GDM1 (cell line): ENCODE measurements around the gene DPYSL5.

Experiments
- DNase-seq: peaks from one replicate; lab custom pipeline; 2025; lab: John Stamatoyannopoulos, UW

The DPYSL5 gene

DNA sequence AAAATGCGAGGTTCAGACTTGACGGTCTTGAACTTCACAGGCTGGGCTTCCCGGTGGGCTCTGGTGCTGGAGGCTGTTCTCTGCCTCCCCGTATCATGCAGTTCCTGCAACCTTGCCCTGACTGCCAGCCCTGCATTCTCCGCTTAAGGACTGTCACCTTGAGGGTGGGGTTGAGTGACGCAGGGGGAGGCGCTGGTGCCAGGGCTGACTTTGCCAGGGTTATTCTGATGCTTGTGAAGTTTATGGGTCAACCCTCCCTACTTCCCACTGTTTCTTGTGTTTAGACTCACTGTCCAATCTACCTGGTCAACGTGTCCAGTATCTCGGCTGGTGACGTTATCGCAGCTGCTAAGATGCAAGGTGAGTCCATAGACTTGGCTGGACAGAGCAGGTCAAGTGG is 85.0 kb downstream of the DPYSL5 start:
- no peak for DNase-seq

DNA sequence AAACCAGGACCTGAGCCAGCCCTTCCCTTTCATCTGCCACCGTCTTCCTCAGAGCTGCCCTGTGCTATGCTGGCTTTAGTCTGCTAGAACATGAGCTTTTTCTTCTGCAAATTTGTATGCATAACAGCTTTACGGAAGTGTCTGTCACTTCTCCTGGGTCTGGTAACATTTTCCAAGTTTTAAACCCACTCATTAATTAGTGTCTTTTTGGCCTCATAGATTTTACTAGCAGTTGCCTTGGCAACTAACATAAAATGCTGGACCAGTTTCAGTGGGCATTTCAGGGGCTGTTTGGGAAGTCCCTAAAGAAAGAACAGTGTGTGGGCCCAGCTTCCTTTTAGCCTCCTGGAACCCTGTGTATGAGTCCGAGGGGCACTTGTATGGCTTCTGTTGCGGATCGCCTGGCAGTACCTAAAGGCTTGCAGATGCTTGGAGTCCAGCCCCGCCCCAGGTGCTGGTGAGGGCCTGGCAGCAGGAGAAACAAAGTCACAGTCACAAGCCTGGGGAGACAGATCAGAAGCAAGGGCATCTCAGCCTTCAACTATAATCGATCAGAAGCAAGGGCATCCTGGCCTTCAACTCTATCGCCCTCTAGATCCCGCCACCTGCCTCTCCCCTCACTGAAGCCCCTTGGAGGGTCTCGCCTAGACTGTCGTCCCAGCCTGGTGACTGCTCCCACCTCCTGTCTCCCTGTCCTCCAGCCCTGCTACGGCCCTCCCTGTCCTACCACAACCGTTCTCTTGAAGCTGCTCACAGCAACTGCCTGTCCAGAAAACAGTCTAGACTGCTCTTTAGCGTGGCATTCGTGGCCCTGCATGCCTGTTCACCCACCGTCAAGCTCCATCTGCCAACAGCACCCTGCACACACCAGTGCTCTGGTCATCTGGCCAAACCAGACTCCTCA is 85.8 kb downstream of the DPYSL5 start:
- DNase-seq, result no peak

DNA sequence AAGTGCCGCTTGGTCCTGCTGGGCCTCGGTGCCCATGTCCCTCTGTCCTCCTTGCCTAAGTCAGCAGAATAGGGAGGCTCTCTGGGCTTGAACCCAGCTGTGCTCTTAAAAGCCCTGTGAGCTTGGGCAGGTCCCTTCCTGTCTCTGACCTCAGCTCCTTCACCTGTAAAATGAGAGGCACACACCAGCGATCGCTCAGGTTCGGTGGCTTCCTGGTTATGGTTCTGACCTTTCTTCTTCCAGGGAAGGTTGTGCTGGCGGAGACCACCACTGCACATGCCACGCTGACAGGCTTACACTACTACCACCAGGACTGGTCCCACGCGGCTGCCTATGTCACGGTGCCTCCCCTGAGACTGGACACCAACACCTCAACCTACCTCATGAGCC is 86.4 kb downstream of the DPYSL5 start:
- DNase-seq, result no peak

DNA sequence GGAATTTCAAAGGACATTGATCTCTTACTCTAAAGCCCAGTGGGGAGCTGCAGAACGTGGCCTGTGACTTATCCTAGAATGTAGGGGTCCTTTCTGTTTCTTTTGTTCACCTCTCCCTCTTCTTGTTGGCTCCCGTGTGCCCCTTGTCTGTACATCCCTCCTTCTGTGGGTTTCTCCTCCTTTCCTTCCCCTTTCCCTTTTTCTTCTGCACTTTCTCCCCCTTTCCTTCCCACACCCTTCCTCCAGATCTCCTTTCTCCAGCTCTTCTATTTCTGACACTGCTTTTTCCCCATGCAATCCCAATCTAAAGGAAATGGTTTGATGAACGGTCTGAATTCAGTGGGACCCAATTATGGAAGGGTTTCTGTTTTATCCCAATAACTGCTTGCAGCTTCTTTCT is 87.1 kb downstream of the DPYSL5 start:
- no peak for DNase-seq

DNA sequence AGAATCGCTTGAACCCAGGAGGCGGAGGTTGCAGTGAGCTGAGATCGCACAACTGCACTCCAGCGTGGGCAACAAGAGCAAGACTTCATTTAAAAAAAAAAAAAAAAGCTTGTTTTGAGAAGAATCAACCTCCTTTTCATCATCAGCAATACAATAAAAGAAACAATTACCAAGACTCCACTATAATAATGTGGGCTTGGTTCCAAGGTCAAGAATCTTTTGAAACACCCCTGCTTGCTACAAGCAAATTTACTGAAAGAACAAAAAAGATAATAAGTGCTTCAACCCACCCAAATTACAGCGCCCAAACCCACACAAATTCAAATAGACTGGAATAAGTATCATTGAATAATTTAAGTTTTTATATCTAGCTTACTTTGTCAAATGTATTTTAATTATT is 88.9 kb downstream of the DPYSL5 start:
- DNase-seq, result no peak

DNA sequence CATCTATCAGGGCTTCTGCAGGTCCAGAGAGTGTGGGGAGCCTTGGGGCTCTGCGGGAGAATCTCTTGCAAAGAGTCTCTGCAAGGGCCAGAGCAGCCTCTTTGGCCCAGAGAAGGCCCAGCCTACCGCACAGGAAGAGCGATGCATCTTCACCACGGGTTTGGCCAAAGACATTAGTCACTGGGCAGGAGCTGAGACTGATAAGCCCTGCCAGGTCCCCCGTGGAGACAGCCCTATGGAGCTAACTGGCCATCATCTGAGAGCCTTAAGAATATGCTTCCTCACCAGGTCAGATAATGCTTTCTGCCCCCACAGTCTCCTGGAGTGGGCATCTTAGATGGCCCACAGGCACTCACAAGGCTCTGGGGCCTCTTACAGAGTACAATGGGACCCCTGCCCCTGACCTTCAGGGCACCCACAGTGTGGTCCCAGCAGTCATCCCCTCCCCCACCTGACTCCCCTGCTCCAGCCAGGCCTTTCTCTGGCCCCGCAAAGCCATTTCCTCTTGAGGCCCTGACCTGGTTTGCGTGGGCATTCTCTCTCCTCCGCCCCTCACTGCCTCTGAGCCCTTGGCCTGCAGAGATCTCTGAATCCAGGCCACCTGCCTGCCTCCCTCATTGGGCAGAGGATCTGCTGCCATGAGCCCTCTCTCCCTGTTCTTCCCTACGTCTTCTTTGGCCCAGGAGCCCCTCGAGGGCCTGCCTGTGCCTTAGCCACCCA is 90.6 kb downstream of the DPYSL5 start:
- no peak for DNase-seq

DNA sequence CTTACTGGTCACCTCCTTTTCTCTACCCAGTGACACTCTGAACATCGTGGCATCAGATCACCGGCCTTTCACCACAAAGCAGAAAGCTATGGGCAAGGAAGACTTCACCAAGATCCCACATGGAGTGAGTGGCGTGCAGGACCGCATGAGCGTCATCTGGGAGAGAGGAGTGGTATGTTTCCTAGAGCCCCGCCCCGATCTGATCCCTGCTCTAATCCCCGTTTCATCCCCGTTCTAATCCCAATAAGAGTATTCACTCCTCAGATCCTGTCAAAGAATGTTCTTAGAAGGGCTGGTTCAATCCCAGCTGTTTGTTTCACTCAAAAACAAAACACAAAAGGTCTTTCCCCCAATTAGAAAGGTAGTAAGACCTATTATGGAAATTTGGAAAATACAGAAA is 92.1 kb downstream of the DPYSL5 start:
- no peak for DNase-seq

DNA sequence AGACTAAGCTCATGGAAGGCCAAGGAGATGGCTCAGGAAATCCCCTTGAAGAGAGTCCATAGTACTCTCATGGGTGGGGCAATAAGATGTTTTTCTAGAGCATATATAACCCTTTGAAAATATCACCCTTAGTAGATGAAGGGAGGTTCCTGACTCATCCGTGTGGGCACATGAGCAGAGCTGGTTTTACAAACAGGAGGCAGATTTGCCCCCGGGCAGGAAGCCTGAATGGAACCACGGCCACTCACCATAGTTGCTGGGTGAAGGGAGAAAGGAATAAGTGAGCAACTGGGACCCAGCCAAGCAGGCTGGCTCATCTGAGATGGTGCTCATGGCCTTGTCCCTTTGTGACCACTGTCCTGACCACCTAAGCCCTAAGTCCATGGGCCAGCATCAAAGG is 93.6 kb downstream of the DPYSL5 start:
- no peak for DNase-seq

DNA sequence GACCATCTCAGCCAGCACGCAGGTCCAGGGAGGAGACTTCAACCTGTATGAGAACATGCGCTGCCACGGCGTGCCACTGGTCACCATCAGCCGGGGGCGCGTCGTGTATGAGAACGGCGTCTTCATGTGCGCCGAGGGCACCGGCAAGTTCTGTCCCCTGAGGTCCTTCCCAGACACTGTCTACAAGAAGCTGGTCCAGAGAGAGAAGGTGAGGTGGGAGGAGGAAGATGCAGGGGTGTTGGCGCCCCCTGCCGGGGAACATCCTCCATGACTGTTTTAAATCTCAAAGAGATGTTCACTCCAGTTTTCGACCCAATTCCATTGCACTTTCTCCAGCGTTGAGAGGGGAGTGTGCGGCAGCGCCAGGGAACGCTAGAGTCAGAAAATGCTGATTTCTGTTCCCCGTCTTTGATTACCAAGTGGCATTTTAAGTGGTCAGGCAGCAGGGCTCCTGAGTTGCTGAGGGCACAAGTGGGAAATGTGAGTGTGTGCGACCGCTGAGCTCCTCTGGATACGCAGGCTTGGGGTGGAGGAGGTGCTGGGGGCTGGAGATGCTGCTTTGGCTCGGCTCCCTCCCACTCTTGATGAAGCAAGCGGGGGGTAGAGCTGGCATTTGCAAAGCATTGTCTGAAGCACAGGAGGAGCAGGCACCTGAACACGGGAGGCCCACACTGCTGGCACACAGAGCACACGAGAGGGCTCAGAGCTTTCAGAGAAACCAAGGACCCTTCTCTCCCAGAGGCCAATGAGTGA is 94.8 kb downstream of the DPYSL5 start:
- DNase-seq, result peak; percentile 22

DNA sequence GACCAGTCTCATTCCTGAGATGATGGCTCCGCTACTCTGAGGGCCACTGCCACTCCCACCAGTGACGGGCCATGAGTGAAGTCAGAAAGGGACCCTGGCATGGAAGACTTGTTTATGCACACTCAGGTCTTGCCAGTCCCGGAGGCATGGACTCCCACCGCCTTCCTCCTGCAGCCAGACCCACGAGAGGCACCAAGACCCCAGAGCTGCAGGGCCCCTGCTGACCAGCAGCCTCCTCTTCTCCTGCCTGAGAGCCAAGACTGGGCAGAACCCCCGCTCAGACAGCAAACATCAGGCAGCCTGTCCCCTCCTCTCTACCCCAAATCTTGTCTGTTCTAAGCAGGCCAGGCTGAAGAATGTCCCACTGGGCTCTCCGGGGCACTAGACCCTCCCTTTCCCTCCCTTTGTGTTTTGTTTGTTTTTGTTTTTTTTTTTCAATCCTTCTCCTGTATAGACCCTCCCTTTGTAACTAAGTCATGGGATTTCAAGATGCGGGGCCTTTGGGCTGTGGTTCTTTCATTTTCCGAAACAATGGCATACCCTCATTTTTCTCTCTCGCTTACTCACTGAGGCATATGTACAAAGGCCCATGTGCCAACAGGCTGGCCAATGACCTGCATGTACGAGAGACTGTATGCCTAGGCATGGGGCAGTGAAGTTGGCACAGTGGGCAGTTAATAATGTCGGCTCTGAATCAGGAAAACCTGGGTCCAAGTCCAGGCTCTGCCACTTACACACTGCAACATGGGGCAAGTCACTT is 98.2 kb downstream of the DPYSL5 start:
- no peak for DNase-seq

DNA sequence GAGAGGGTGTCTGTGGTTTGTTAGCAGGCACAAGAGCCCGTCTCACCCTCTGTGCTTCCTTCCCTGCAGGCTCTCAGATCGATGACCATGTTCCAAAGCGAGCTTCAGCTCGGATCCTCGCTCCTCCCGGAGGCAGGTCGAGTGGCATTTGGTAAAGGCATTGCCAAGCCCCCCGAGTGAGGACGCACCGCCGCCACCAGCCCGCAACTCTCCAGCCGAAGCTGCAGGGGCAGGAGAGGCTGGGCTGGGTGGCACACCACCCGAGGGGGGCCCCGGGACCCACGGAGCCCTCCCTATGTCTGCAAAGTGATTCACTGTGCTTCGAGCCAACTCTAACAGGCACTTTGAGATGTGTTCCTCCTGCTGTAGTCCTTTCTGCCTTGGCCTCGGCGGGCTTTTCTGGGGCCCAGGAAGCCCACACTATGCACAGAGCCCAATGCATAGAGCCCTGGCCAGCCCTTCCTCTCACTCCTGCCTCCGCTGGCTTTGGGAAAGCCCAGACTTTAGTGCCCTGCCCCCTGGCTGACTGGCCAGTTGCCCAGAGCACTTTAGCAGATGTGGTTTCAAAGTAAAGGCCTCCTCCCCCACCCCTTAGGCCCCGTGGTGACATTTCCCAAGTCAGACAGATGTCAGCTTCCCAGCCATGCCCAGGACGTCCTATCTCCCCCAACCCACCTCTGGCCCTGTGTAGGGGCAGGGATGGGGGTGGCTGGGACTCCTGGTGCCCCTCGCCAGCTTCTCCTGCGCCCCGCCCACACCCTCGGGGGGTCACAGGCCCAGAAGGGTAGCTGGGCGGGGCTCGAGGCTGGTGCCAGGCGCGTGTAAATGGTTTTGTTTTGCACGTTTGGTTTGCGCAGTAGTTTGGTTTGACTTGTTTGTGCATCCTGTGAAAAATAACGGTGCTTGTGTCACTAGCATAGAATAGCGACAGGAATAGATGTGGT is 99.2 kb downstream of the DPYSL5 start:
- DNase-seq, result no peak

DNA sequence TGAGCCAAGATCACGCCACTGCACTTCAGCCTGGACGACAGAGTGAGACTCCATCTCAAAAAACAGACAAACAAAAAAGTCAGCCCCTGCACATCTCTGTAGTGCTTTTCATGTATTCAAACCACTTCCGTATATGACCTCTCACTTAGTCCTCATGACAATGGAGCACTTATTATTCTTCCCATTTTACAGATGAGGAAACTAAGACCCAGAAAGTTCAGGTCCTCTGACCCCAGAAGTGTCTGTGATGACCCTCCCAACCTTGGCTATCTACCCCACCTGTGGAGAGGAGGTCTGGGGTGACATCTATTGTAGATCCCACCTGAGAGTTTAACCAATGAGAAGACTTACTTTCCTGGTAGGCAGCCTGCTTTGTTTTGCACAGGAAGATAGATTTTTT is 100.9 kb downstream of the DPYSL5 start:
- DNase-seq, result no peak

DNA sequence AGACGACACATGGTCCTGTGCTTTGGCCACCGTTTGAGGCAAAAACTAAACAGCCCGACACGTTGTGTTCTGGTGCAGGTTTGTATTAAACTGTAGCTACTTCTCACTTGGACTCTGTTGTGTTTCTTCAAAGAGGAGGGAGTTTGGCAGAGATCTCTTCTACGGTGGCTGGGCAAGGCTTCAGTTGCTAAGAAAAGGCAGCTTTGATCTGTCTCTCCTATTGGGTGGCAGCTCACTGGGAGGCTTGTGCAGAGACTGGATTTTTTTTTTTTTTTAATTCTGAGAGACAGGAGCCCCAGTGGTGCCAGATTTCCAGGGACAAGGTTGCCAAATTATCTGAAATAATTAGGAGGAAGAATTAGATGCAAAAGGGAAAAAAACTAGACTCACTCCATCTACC is 102.3 kb downstream of the DPYSL5 start:
- no peak for DNase-seq

DNA sequence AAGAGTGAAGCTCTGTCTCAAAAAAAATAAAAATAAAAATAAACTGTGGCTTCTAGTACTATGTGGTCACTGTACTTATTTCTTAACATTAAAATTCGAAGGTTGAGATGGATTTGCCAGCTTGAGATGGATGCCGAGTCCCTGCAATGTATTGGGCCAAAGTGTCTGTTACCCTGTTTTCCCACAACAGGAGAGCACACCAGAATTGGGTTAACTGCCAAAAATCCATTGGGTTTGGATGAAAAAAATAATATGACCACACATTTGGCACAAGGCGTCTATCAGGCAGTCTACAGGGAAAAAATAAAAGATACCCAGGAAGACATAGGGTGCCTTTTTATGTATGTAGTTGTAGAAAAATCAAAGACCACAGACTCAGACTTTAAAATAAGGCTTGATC is 103.3 kb downstream of the DPYSL5 start:
- no peak for DNase-seq

DNA sequence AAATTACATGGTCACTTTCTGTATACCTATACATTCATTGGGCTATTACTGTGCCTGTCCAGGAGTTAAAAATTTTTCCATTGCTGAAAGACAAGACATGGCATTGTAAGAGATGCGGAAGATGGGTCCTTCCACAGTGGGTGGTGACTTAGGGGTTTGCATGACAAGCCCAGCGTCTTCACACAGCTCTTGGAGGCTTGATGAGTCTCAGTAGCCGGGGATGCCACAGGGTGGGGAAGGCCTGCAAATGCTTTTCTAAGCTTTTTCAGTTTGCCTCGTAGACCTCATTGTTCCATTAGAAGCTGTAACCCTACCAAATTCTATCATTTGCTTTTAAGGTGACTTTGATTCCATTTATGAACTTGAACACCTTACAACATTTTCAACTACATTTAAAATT is 104.4 kb downstream of the DPYSL5 start:
- no peak for DNase-seq

DNA sequence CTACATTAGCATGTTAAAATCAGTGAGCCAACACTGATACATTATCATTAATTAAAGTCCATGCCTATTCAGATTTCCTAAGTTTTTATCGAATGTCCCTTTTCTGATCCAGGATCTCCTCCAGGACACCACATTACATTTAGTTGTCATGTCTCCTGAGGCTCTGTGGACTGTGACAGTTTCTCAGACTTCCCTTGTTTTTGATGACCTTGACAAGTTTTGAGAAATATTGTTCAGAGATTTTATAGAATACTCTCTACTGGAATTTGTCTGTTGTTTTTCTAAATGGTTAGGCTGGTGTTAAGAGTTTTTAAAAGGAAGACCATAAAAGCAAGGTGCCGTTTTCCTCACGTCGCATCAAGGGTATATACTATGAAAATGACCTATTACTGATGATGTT is 106.2 kb downstream of the DPYSL5 start:
- DNase-seq, result no peak

DNA sequence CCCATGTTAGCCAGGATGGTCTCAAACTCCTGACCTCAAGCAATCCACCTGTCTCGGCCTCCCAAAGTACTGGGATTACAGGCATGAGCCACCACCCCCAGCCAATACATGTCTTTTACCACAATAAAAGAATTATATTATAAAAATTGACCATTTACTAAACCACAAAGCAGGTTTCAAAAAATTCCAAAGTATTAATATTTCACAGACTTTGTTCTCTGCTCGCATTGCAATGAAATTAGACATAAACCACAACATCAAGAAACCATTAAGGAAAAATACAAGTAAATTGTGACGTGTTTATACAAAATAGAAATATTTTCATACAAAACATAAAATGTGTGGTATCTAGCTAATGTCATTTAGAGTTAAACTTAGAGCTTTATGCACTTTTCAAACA is 109.1 kb downstream of the DPYSL5 start:
- no peak for DNase-seq

DNA sequence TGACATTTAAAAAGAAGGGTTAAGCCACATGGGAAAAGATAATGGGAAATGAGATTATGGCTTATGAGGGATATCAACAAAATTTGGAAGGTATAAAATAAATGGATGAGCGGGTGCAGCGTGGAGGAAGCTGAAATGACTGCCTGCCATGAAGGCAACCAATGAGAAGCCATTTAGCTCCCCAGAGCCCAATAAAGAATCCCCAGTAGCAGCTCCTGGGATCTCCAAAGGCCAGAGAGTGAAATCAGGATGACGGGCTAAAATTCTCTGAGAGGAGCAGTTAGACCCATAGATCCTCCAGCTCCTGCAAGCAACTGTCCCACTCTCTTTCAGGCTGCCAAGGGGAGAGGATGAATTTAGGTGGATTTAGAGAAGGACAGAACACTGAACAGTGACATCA is 109.6 kb downstream of the DPYSL5 start:
- DNase-seq, result no peak

DNA sequence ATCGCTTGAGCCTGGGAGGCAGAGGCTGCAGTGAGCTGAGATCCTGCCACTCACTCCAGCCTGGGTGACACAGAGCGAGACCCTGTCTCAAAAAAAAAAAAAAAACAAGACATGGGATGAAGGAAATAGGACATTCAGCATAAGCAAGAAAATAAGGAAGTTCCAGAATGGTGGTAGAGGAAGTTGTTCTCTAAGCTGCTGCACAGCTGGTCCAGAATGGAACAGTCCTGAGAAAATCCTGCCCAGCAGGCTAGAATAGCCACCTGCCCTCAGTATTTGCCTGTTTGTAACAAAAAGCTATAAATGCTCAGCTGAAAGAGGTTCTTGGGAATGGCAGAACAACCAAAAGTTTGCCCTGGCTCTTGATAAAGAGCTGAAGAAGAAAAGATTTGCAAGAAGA is 111.4 kb downstream of the DPYSL5 start:
- no peak for DNase-seq

DNA sequence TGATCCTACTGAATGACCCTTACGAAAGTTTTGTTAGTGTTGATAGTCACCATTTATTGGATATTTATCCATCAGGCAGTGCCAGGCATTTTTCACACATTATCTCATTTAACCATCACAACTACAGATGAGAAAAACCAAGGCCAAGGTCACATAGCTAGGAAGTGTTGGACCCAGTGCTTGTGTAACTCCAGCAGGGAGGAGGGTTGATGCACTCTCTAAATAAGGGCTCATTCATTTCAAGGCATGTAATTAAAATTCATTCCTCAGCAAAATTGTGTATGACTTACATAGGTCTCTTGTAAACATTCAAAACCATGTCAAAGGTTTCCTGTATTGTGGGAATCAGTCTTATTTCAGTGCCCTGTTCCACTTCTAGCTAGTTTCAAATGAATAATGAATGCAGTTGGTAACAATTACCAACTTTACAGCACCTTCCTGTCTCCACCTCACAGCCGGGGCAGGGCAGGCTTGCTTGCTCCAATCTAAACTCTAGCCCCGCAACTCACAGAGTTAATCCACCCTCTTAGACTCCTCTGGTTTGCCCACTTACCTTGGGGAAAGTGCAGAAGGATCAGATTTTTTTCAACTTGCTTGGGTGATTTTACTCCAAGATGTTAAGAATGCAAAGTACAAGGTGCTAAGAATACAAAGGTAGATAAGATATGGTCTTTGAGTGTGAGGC is 116.7 kb downstream of the DPYSL5 start:
- DNase-seq, result no peak
